DOHH2 (cell line): Measurements from ENCODE around the gene RER1.

ENCODE experiments used
- H3F3A ChIP-seq: fragments of 200-600 bp; sonication (generic), shearing (Covaris generic); 2 replicates; pipeline ENCODE4 v1.6.0; 2016; ENCODE audit warnings: antibody characterized with exemption, mild to moderate bottlenecking; ENCODE audit not compliant: control insufficient read depth, insufficient read depth
- H3K27ac ChIP-seq: fragments of 200-600 bp; sonication (generic); 2 replicates; pipeline ENCODE4 v1.5.1; 2014; ENCODE audit warnings: low read depth, mild to moderate bottlenecking, low read length, moderate library complexity
- H3K27me3 ChIP-seq: fragments of 200-600 bp; sonication (generic); 2 replicates; pipeline ENCODE4 v1.6.1; 2014; ENCODE audit warnings: mild to moderate bottlenecking, low read length, mixed read lengths; ENCODE audit not compliant: control insufficient read depth
- H3K36me3 ChIP-seq: fragments of 200-600 bp; sonication (generic); 2 replicates; pipeline ENCODE4 v1.6.1; 2014; ENCODE audit warnings: mild to moderate bottlenecking, low read length, moderate library complexity, mixed read lengths; ENCODE audit not compliant: control insufficient read depth
- H3K4me1 ChIP-seq: fragments of 200-600 bp; sonication (generic); 2 replicates; pipeline ENCODE4 v1.6.1; 2014; ENCODE audit warnings: mild to moderate bottlenecking, low read length, mixed read lengths; ENCODE audit not compliant: control insufficient read depth
- H3K4me2 ChIP-seq: fragments of 200-600 bp; sonication (generic); 2 replicates; pipeline ENCODE4 v1.6.0; 2014; ENCODE audit warnings: mild to moderate bottlenecking, low read length, moderate library complexity
- H3K4me3 ChIP-seq: fragments of 200-600 bp; sonication (generic); 2 replicates; pipeline ENCODE4 v1.5.1; 2014; ENCODE audit warnings: mild to moderate bottlenecking, low read length, mixed read lengths
- H3K79me2 ChIP-seq: fragments of 200-600 bp; sonication (generic); 2 replicates; pipeline ENCODE4 v1.6.1; 2014; ENCODE audit warnings: mild to moderate bottlenecking, low read length, mixed read lengths; ENCODE audit not compliant: control insufficient read depth
- H3K9me2 ChIP-seq: fragments of 200-600 bp; sonication (generic); replicated peaks from 2 replicates; pipeline ENCODE4 v1.6.1; 2014; ENCODE audit warnings: mild to moderate bottlenecking, low read length, mixed read lengths; ENCODE audit not compliant: control insufficient read depth
- H3K9me3 ChIP-seq: fragments of 200-600 bp; sonication (generic); 2 replicates; pipeline ENCODE4 v1.6.1; 2014; ENCODE audit warnings: antibody characterized with exemption, low read length, mixed read lengths; ENCODE audit not compliant: control insufficient read depth, insufficient read depth
- H4K20me1 ChIP-seq: fragments of 200-600 bp; sonication (generic); 2 replicates; pipeline ENCODE4 v1.6.0; 2014; ENCODE audit warnings: low read depth, mild to moderate bottlenecking, antibody characterized with exemption, low read length, moderate library complexity; ENCODE audit not compliant: control insufficient read depth, insufficient read depth
- CTCF ChIP-seq: fragments of 200-600 bp; sonication (generic); IDR thresholded peaks from one replicate; pipeline ENCODE4 v1.5.1; 2014; ENCODE audit warnings: antibody characterized with exemption, mild to moderate bottlenecking, low read depth, low read length; ENCODE audit not compliant: poor library complexity, severe bottlenecking
- EZH2phosphoT487 ChIP-seq: fragments of 200-600 bp; sonication (generic); IDR thresholded peaks from 2 replicates; pipeline ENCODE4 v1.6.1; 2017; ENCODE audit warnings: borderline replicate concordance, mild to moderate bottlenecking, antibody characterized with exemption, low read length, moderate library complexity, mixed read lengths

RER1 gene

GRCh38 chr1:2373551-2374251, 17.9 kb upstream of the RER1 start:
- H3K27ac ChIP-seq = no peak overlapping the region
- no peak overlapping the region for H3K4me2 ChIP-seq
- no peaks in the 10 kb centered on the region for H3K79me2 ChIP-seq
- H3K4me1 ChIP-seq = no peaks in the 10 kb centered on the region
- H3K9me3 ChIP-seq = no peaks in the 10 kb centered on the region
- no peaks in the 10 kb centered on the region for H3F3A ChIP-seq
- TF ChIP-seq EZH2phosphoT487 (no peak), CTCF (no peak)
- H3K4me3 ChIP-seq = no peak overlapping the region
- H4K20me1 ChIP-seq = no peaks in the 10 kb centered on the region
- no peaks in the 10 kb centered on the region for H3K27me3 ChIP-seq
- H3K36me3 ChIP-seq = no peaks in the 10 kb centered on the region
- H3K9me2 ChIP-seq = no peaks in the 10 kb centered on the region

DNA sequence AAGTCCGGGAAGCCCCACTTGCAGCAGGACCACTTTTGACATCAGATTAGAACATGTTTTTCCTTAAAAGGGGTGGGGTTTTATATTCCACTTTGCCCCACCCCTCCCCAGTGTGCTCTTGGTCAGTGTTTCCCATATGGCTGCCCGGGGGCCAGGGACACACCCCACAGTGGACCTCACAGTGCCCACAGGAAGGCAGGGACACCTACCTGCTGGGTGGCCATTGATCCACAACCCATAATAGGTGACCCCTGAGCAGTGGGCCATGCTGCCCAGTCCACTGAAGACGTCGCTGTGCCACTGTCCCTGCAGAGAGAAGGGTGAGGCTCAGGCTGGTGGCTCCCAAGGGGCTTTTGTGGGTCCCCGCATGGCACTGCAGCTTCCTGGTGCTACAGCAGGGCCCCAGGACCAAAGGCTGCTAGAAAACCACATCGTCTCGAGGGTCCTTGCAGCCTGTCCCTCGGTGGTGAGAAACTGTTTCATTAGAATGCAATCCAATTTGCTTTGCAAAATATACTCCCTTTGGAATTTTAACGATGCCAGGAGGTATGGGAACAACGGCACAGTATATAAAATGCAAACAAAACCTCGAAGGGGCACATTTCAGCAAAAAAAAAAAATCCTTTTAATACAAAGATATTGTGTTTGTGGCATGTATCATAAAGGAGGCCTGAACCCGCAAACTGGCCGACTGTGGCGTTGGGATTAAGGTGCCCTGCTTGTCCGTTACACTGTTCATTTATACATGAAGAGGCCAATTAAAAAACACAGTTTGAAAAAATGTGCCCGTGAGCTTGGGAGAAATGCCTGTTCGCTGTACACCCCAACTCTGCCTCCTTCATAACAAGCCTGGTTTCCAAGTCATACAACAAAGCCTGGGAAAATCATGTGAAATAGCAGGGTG, 17.1 kb upstream of the RER1 start:
- no peaks in the 10 kb centered on the region for H3K27me3 ChIP-seq
- no peaks in the 10 kb centered on the region for H3K9me3 ChIP-seq
- H4K20me1 ChIP-seq = no peaks in the 10 kb centered on the region
- no peaks in the 10 kb centered on the region for H3K36me3 ChIP-seq
- no peaks in the 10 kb centered on the region for H3F3A ChIP-seq
- no peaks in the 10 kb centered on the region for H3K79me2 ChIP-seq
- TF ChIP-seq EZH2phosphoT487 = no peak
- no peak for TF ChIP-seq CTCF
- H3K27ac ChIP-seq = no peak overlapping the region
- no peaks in the 10 kb centered on the region for H3K4me1 ChIP-seq
- H3K4me3 ChIP-seq = no peak overlapping the region
- no peak overlapping the region for H3K4me2 ChIP-seq
- no peaks in the 10 kb centered on the region for H3K9me2 ChIP-seq

DNA sequence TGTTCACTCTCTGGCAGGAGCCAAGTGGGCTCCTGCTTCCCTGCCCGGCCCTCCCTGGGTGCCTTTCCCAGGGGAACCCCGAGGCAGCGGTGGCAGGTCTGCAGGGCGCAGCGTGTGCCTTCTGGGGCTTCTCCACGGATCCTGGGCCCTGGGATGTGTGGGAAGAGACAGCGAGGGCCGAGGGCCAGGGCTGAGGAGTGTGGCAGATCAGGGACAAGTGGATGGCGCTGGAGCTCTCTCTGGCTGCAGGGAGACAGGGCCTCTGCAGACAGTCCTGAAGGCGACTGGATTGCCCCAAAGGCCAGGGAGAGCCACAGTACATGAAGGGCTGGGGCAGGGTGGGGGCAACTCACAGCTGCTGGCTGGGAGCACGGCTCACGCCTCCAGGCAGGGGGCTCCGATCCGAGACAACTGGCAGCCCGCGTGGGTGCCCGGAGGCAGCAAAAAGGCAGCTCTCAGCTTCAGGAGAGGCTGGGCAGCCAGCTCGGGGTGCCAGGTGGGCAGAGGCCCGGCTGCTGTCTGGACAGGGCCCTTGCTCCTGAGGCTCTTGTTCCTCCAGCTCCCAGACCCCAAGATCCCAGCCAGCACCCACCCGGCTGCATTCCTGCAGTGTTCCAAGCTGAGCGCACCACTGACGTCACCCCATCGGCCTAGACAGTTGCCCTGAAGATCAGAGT, 16.3 kb upstream of the RER1 start:
- Histone ChIP-seq H3F3A (no peaks in the 10 kb centered on the region), H4K20me1 (no peaks in the 10 kb centered on the region), H3K9me2 (no peaks in the 10 kb centered on the region), H3K4me3 (no peak overlapping the region), H3K4me1 (no peaks in the 10 kb centered on the region), H3K27me3 (no peaks in the 10 kb centered on the region), H3K27ac (no peak overlapping the region), H3K36me3 (no peaks in the 10 kb centered on the region), H3K79me2 (no peaks in the 10 kb centered on the region), H3K4me2 (no peak overlapping the region), H3K9me3 (no peaks in the 10 kb centered on the region)
- no peak for TF ChIP-seq CTCF
- no peak for TF ChIP-seq EZH2phosphoT487
